ENCODE data around the gene TAPBP.

GRCh38 chr6:33264015-33264414 is 49.9 kb downstream of the TAPBP start:
- TF ChIP-seq EZH2phosphoT487 (conservative IDR thresholded peaks at IDR 0.05; ENCODE audit: low read length) (no peak), CTCF (IDR thresholded peaks at IDR 0.05; ENCODE audit: insufficient read depth, low read length, poor library complexity, severe bottlenecking) (no peak)

Data from SU-DHL-6 (cell line).